ENCODE measurements around the gene FAM120B. TPM values are rescaled to one million over a fixed set of nuclear protein-coding genes. Genes with fewer than 3 reads are reported as not detected.

Gene FAM120B
- total and polyA plus RNA-seq, 2 experiments from 2014 or later: 17.1 to 29.1 TPM

DNA sequence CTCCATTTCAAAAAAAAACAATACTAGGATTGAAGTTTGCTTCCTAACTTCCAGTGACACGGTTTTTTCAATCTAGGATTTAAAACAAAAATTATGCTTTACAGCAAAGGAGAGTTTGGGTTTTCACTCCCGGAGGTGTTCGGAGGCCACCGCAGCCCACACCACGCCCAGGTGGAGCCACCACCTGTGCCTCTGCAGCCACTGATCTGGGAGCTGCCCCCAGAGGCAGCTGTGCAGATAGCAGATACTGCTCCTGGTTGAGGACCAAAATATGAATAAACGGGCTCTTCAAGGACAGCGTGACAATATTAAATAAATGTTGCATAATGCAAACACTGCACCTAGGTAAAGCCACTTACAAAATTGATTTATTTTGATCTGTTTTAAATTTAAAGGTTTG, 45.9 kb upstream of the FAM120B start:
- no peak overlapping the region for H3K4me2 ChIP-seq (ENCODE audit: unreplicated experiment)
- no peaks in the 10 kb centered on the region for H3F3A ChIP-seq (ENCODE audit: insufficient read depth)
- no peak for DNase-seq
- no peak overlapping the region for H3K4me3 ChIP-seq
- TF ChIP-seq EZH2phosphoT487 (IDR thresholded peaks at IDR 0.05; ENCODE audit: insufficient read depth, low read depth) (no peak), EZH2 (IDR thresholded peaks at IDR 0.05; ENCODE audit: insufficient read depth, poor library complexity, severe bottlenecking) (no peak)
- no peak overlapping the region for H2AFZ ChIP-seq
- in situ Hi-C loops (cut with MboI): no loop called here
- H3K4me1 ChIP-seq (ENCODE audit: insufficient read depth): no peaks in the 10 kb centered on the region
- H3K79me2 ChIP-seq (ENCODE audit: insufficient read depth): no peaks in the 10 kb centered on the region
- 0 out of 2 replicates have a peak, but pooled peaks cover 5% of the 10 kb centered on the region for H3K27me3 ChIP-seq (replicated peaks; ENCODE audit: insufficient read depth)
- H3K9ac ChIP-seq: no peak overlapping the region
- no peaks in the 10 kb centered on the region for H3K36me3 ChIP-seq (ENCODE audit: low read depth)
- H3K27ac ChIP-seq: no peak overlapping the region
- H3K9me2 ChIP-seq (ENCODE audit: insufficient read depth): no peaks in the 10 kb centered on the region
- WGBS, 2 experiments (ENCODE audit: low coverage in 1 of 2, low lambda C conversion rate in 2 of 2, missing lambda C conversion rate in 2 of 2): 63 to 66% methylated on average over 7 of the region's 7 CpGs
- no peaks in the 10 kb centered on the region for H4K20me1 ChIP-seq (ENCODE audit: insufficient read depth)
- no peaks in the 10 kb centered on the region for H3K9me3 ChIP-seq (ENCODE audit: low read depth)

DNA sequence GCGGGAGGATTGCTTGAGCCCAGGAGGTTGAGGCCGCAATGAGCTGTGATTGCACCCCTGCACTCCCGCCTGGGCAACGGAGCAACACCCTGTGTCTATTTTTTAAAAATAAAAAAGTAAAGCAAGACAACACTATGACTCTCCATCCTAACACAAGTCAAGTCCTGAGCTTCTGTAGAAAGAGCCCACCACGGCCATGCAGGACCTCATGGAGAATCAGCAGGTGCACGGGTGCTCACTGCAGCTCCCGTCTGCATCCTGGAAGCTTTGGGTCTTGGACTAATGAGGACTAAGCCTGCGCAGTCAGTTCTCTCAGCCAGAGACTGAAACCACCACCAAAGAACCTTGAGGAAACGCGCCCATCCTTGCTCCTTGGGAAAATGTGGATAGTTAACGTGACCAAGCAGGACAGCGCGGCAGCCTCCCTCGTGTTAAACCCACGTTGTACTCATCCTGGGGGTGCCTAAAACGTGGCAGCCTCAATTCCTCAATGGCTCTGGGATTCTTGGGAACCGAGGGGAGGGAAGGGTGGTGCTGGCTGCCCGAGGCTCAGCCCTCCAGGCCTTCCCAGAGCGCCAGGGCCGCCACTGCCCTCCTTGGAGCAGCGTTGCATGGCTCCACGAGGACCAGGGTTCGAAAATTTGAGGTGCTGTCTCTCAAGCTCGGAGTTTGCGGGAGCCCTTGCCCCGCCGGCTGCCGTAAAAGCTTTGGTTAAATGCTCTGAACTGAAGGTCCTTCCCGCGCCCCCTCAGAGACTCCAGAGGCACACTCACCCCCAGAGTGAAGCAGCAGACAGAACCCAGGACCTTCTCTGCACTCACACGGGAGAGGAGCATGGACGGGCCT, 44.7 kb upstream of the FAM120B start:
- TF ChIP-seq EZH2phosphoT487 (IDR thresholded peaks at IDR 0.05; ENCODE audit: insufficient read depth, low read depth) (no peak), EZH2 (IDR thresholded peaks at IDR 0.05; ENCODE audit: insufficient read depth, poor library complexity, severe bottlenecking) (no peak)
- Histone ChIP-seq H3K9ac (no peak overlapping the region), H3K27me3 (replicated peaks; ENCODE audit: insufficient read depth) (0 out of 2 replicates have a peak, but pooled peaks cover 5% of the 10 kb centered on the region), H3K79me2 (ENCODE audit: insufficient read depth) (no peaks in the 10 kb centered on the region), H3K27ac (no peak overlapping the region), H3K9me2 (ENCODE audit: insufficient read depth) (no peaks in the 10 kb centered on the region), H3K4me1 (ENCODE audit: insufficient read depth) (no peaks in the 10 kb centered on the region), H3K4me2 (ENCODE audit: unreplicated experiment) (no peak overlapping the region), H3F3A (ENCODE audit: insufficient read depth) (no peaks in the 10 kb centered on the region), H4K20me1 (ENCODE audit: insufficient read depth) (no peaks in the 10 kb centered on the region), H3K9me3 (ENCODE audit: low read depth) (no peaks in the 10 kb centered on the region), H3K36me3 (ENCODE audit: low read depth) (no peaks in the 10 kb centered on the region), H2AFZ (no peak overlapping the region), H3K4me3 (no peak overlapping the region)
- no peak for DNase-seq
- WGBS, 2 experiments (ENCODE audit: low coverage in 1 of 2, low lambda C conversion rate in 2 of 2, missing lambda C conversion rate in 2 of 2): 64 to 65% methylated on average over 29 to 32 of the region's 32 CpGs
- in situ Hi-C loops (cut with MboI): no loop called here

GRCh38 chr6:170262489-170263088, 44.0 kb upstream of the FAM120B start:
- H3K4me1 ChIP-seq (ENCODE audit: insufficient read depth): no peaks in the 10 kb centered on the region
- no peak overlapping the region for H2AFZ ChIP-seq
- in situ Hi-C loops (cut with MboI): no loop called here
- H3K9me2 ChIP-seq (ENCODE audit: insufficient read depth): no peaks in the 10 kb centered on the region
- WGBS, 2 experiments (ENCODE audit: low coverage in 1 of 2, low lambda C conversion rate in 2 of 2, missing lambda C conversion rate in 2 of 2): 34 to 38% methylated on average over 20 to 21 of the region's 22 CpGs
- no peak overlapping the region for H3K9ac ChIP-seq
- H3K4me2 ChIP-seq (ENCODE audit: unreplicated experiment): no peak overlapping the region
- H3F3A ChIP-seq (ENCODE audit: insufficient read depth): no peaks in the 10 kb centered on the region
- H3K27me3 ChIP-seq (replicated peaks; ENCODE audit: insufficient read depth): 0 out of 2 replicates have a peak, but pooled peaks cover 5% of the 10 kb centered on the region
- H3K27ac ChIP-seq: no peak overlapping the region
- no peak for DNase-seq
- no peaks in the 10 kb centered on the region for H3K36me3 ChIP-seq (ENCODE audit: low read depth)
- no peaks in the 10 kb centered on the region for H4K20me1 ChIP-seq (ENCODE audit: insufficient read depth)
- no peak for TF ChIP-seq EZH2 (IDR thresholded peaks at IDR 0.05; ENCODE audit: insufficient read depth, poor library complexity, severe bottlenecking)
- no peak for TF ChIP-seq EZH2phosphoT487 (IDR thresholded peaks at IDR 0.05; ENCODE audit: insufficient read depth, low read depth)
- no peaks in the 10 kb centered on the region for H3K79me2 ChIP-seq (ENCODE audit: insufficient read depth)
- H3K9me3 ChIP-seq (ENCODE audit: low read depth): no peaks in the 10 kb centered on the region
- no peak overlapping the region for H3K4me3 ChIP-seq

DNA sequence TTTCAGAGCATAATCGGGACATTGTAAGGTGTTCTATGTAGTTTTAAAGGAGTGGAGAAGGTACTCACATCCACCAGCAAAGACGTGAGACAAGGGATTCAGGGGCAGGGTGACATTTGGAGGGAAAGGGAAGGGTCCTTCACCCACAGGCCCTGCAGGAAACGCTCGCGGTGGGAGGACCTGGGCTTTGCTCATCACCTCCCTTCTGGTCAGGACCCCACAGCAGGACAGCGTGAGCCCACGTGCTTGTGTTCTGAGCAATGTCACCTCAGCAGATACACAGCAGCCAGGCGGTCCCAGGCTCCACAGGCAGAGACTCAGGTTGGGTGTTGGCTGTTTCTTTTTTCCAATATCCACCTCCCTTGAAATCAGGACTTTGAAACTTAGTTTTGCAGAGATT, 43.1 kb upstream of the FAM120B start:
- no peak overlapping the region for H3K27ac ChIP-seq
- H3F3A ChIP-seq (ENCODE audit: insufficient read depth): no peaks in the 10 kb centered on the region
- H3K9ac ChIP-seq: no peak overlapping the region
- no peaks in the 10 kb centered on the region for H3K4me1 ChIP-seq (ENCODE audit: insufficient read depth)
- no peak overlapping the region for H3K4me2 ChIP-seq (ENCODE audit: unreplicated experiment)
- TF ChIP-seq EZH2phosphoT487 (IDR thresholded peaks at IDR 0.05; ENCODE audit: insufficient read depth, low read depth) (no peak), EZH2 (IDR thresholded peaks at IDR 0.05; ENCODE audit: insufficient read depth, poor library complexity, severe bottlenecking) (no peak)
- DNase-seq: no peak
- no peaks in the 10 kb centered on the region for H3K36me3 ChIP-seq (ENCODE audit: low read depth)
- H4K20me1 ChIP-seq (ENCODE audit: insufficient read depth): no peaks in the 10 kb centered on the region
- H3K4me3 ChIP-seq: no peak overlapping the region
- no peaks in the 10 kb centered on the region for H3K9me2 ChIP-seq (ENCODE audit: insufficient read depth)
- H3K9me3 ChIP-seq (ENCODE audit: low read depth): no peaks in the 10 kb centered on the region
- WGBS, 2 experiments (ENCODE audit: low coverage in 1 of 2, low lambda C conversion rate in 2 of 2, missing lambda C conversion rate in 2 of 2): 82 to 84% methylated on average over 8 of the region's 8 CpGs
- H2AFZ ChIP-seq: no peak overlapping the region
- H3K27me3 ChIP-seq (replicated peaks; ENCODE audit: insufficient read depth): 0 out of 2 replicates have a peak, but pooled peaks cover 5% of the 10 kb centered on the region
- in situ Hi-C loops (cut with MboI): no loop called here
- no peaks in the 10 kb centered on the region for H3K79me2 ChIP-seq (ENCODE audit: insufficient read depth)
